LNCaP clone FGC (cell line): ENCODE data around the gene APOH.

Experiments
- DNase-seq: peaks from one replicate; pipeline ENCODE4 v3.0.0-alpha.2; 2011; ENCODE audit warnings: low read depth
- H3K4me3 ChIP-seq: 2 replicates; pipeline ENCODE4 v1.5.1; 2011; ENCODE audit warnings: mild to moderate bottlenecking, low read depth, low read length, control low read depth
- CTCF ChIP-seq: IDR thresholded peaks from 2 replicates; pipeline ENCODE4 v1.5.1; 2012; ENCODE audit warnings: mild to moderate bottlenecking; ENCODE audit not compliant: control insufficient read depth, insufficient read depth; ENCODE audit errors: extremely low read depth

APOH gene

DNA sequence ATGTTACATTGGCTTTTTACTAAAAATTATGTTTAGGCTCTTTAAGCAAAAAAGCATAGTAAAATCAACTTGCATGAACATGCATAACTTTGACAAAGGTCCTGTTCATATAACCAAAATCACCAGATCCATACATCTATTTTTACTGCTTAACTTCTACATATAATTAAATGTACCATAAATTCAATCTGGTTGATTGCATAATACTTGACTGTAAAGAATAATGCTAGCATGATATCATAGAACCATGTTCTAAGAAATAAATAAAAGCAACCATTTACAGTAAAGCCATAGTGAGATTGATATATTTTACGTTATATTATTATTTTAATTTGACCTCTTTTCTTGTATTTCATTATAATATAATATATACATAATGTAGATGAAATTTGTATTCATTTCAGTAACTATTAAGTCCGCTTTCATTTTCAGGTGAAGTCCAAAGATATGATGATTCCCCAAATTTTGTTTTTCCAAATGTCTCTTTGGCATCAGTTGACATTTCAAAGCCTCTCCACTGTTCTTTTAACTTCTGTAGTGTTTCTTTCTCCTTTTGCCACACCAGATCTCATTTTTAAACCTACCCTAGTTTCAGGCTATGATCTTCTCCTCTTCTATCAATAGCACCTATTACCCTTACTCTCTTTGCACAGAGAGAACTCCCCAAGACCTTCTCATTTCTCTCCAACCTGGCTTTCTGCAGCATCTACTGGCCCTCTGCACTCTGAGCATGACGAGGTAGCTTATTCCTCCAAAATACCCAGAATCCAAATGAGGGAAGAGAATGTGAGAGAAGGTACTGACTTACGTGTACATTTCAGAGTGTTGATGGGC lies 1.8 kb downstream of the APOH start:
- no peak for TF ChIP-seq CTCF
- no peak overlapping the region for H3K4me3 ChIP-seq
- DNase-seq = no peak

DNA sequence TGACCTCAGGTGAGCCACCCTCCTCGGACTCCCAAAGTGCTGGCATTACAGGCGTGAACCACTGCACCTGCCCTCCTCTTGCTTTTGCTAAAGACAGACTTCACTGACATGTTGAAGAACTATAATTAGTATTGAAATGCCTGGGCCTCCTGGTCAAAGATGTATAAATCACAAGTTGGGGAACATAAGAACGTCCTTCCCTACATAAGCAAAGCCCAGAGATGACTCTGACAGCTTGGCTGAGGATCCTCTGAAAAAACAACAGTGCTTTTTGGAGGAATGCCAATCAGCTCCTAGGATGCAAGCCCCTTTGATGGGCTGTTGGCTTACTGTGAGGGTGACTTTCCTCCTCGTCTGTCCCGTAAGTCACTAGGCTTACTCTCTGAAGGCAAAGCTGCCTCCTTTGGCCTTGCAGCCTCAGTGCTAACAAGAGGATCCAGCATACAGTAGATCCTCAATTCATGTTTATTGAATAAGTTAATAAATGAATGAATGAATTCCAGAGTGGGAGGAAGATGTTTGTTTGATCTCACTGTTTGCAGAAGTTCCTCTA lies 6.3 kb downstream of the APOH start:
- DNase-seq = no peak
- no peak overlapping the region for H3K4me3 ChIP-seq
- TF ChIP-seq CTCF = no peak

GRCh38 chr17:66221755-66222530 lies 7.3 kb downstream of the APOH start:
- DNase-seq = no peak
- H3K4me3 ChIP-seq = no peak overlapping the region
- TF ChIP-seq CTCF = no peak

GRCh38 chr17:66221343-66221742 lies 7.9 kb downstream of the APOH start:
- no peak overlapping the region for H3K4me3 ChIP-seq
- no peak for TF ChIP-seq CTCF

GRCh38 chr17:66220079-66220835 lies 9.0 kb downstream of the APOH start:
- DNase-seq = no peak
- no peak for TF ChIP-seq CTCF

More at GRCh38 chr17:66221343-66221742, 7.9 kb downstream of the APOH start:
- DNase-seq = no peak

DNA sequence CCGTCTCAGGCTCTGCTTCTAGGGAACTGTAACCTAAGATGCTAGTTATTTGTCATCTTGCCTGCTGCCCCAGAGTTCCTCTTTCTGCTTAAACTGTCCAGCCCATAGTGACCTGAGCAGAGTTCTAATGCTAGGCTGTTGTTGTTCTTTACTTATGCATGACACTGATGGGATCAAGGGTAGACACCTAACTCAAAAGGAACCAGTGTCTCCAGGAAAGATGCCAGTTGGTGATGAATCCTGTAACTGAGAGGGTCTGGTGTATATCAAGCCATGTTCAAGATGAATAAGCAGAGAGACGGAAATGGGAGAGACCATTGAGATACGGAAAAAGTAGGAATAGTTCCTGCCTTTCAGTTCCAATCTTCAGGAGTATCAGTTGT lies 13.7 kb downstream of the APOH start:
- TF ChIP-seq CTCF = no peak
- H3K4me3 ChIP-seq = no peak overlapping the region
- no peak for DNase-seq

More at GRCh38 chr17:66220079-66220835, 9.0 kb downstream of the APOH start:
- no peak overlapping the region for H3K4me3 ChIP-seq
